ENCODE data around the gene C20orf202.

Gene C20orf202

DNA sequence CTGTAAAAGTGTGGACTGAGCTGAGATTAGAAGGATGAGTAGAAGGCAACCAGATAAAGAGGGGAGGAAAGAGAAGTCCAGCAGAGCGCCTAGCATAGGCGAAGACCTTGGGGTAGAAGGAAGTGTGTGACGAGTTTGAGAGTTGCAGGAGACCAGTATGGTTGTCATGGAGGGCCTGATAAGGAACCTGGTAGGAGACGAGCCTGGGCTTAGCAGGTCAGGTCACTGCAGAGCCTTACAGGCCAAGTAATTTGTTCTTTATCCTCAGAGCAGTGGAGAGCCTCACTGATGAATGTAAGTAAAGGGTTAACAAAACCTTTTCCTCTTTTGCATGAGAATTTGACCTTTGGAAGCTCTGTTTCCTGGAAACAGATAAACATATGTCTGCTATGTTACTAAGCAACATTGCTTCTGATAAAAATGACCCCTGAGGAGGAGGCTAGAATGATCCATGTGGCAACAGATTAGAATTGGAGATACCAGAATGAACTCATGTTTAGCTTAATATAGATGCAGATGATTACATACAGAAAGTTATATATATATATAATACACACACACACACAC, 15.6 kb upstream of the C20orf202 start:
- DNase-seq (ENCODE audit: low read depth): no peak
- TF ChIP-seq, protein P1, sequence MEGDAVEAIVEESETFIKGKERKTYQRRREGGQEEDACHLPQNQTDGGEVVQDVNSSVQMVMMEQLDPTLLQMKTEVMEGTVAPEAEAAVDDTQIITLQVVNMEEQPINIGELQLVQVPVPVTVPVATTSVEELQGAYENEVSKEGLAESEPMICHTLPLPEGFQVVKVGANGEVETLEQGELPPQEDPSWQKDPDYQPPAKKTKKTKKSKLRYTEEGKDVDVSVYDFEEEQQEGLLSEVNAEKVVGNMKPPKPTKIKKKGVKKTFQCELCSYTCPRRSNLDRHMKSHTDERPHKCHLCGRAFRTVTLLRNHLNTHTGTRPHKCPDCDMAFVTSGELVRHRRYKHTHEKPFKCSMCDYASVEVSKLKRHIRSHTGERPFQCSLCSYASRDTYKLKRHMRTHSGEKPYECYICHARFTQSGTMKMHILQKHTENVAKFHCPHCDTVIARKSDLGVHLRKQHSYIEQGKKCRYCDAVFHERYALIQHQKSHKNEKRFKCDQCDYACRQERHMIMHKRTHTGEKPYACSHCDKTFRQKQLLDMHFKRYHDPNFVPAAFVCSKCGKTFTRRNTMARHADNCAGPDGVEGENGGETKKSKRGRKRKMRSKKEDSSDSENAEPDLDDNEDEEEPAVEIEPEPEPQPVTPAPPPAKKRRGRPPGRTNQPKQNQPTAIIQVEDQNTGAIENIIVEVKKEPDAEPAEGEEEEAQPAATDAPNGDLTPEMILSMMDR (conservative IDR thresholded peaks at IDR 0.05; ENCODE audit: low read depth, low read length): no peak

DNA sequence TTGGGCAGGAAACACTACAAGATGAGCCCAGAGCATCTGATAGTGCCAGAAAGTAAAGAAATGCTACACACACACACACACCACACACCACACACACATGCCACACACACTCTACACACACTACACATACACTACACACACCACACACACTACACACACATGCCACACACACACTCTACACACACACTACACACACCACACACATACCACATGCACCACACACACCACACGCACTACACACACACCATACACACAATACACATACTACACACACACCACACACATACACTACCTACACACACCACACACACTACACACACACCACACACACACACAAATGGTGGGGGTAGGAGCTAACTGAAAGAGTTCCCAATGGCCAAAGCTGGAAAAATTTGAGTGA, 14.9 kb upstream of the C20orf202 start:
- DNase-seq (ENCODE audit: low read depth): no peak
- H3K4me3 ChIP-seq (ENCODE audit: low read length): no peak overlapping the region
- TF ChIP-seq, protein P1 (conservative IDR thresholded peaks at IDR 0.05; ENCODE audit: low read depth, low read length): no peak

More for the DNA sequence above, 15.6 kb upstream of the C20orf202 start:
- no peak overlapping the region for H3K4me3 ChIP-seq (ENCODE audit: low read length)

GRCh38 chr20:1189827-1190226, 13.4 kb upstream of the C20orf202 start:
- DNase-seq (ENCODE audit: low read depth): no peak
- TF ChIP-seq, protein P1 (conservative IDR thresholded peaks at IDR 0.05; ENCODE audit: low read depth, low read length): no peak
- no peak overlapping the region for H3K4me3 ChIP-seq (ENCODE audit: low read length)

DNA sequence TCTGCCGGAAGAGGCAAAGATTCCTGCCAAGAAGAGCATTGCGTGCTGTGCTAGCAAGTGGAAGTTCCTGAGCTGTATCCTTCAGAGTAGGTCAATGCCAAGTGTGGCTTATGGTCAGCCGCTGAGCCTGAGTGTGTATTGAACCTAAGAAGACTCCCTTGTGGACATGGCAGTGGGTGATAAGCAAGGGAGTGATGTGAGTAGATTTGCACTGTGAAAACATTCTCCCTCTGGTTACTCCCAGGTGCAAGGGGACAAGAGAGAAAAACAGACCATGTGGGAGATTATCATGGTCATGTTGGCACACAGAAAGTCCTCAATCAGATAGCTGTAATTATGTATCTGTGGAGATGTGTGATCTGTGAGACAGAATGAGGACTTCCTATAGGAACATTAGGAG, 12.4 kb upstream of the C20orf202 start:
- H3K4me3 ChIP-seq (ENCODE audit: low read length): no peak overlapping the region
- no peak for DNase-seq (ENCODE audit: low read depth)
- TF ChIP-seq, protein P1 (conservative IDR thresholded peaks at IDR 0.05; ENCODE audit: low read depth, low read length): no peak

- DNase-seq (ENCODE audit: low read depth): no peak
- TF ChIP-seq, protein P1 (conservative IDR thresholded peaks at IDR 0.05; ENCODE audit: low read depth, low read length): no peak
- H3K4me3 ChIP-seq (ENCODE audit: low read length): no peak overlapping the region
These were observed 12.0 kb upstream of the C20orf202 start for GRCh38 chr20:1191299-1191698.

DNA sequence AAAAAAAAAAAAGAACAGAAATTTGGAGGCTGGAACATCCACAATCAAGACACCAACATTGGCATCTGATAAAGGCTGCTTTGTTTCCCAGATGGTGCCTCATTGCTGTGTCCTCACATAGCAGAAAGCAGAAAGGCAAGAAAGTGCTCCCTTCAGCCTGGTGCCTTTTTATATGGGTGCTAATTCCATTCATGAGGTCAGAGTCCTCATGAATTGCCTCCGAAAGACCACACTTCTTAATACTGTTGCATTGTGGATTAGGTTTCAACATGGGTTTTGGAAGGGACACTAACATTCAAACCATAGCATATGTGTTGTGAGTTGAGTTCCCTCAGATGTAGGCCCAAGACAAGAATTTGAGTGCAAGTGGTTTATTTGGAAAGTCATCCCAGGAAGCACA, 8.0 kb upstream of the C20orf202 start:
- TF ChIP-seq, protein P1 (conservative IDR thresholded peaks at IDR 0.05; ENCODE audit: low read depth, low read length): no peak
- no peak overlapping the region for H3K4me3 ChIP-seq (ENCODE audit: low read length)
- DNase-seq (ENCODE audit: low read depth): no peak

- no peak overlapping the region for H3K4me3 ChIP-seq (ENCODE audit: low read length)
- TF ChIP-seq, protein P1 (conservative IDR thresholded peaks at IDR 0.05; ENCODE audit: low read depth, low read length): no peak
- DNase-seq (ENCODE audit: low read depth): no peak
These were observed 6.6 kb upstream of the C20orf202 start for GRCh38 chr20:1196634-1197033.

Measured in retinal pigment epithelial cell (primary cell).